ENCODE results near the gene PROX2. TPM values are rescaled to one million over a fixed set of nuclear protein-coding genes. Genes with fewer than 3 reads are reported as not detected.

The PROX2 gene
- total and polyA plus RNA-seq, 10 donors, result 0.06 to 0.43 (median 0.25) TPM; not detected in 6

DNA sequence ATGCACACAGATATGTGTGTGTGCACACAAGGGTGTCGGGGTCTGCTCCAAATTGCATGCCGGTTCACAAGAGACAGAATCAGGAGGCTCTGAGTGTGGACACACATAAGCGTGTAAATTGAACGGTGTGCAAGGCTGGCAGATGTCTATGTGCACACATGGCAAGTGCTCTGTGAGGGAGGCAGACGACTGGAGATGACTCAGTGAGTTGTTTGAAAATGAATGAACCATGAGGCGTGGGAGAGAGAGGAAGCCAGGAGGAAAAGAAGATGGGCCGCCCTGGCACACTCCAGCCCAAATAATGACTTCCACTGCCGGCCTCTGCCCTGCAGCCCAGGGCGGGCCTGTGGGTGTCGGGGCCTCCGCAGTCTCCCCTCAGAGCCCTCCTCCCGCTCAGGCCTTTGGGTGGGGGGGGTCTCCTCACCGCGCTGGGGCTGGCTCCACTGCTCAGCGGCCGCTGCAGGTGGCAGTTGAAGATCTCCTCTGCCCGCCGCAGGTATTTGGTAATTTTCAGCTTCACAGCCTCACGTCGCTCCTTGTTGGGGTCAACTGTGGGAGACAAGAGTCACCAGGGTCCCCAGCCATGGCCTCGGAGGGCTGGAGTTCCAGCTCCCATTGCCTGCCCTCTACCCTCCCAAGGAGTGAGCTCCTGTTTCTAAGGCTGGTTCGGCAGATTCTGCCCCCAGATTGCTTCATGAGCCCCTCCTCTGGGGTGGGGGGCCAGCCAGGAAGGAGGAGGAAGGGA, 43.6 kb upstream of the PROX2 start:
- H3K4me3 ChIP-seq, result no peak overlapping the region
- DNase-seq, result peak; percentile 43
- intact Hi-C loops (cut with DNase I; ENCODE audit: low total_unique reads), result no loop called here
- WGBS, 5 donors, result 83 to 93% (median 86%) methylated on average over 22 of the region's 22 CpGs
- H3K9me3 ChIP-seq, result no peaks in the 10 kb centered on the region
- TF ChIP-seq POLR2A (IDR thresholded peaks at IDR 0.05) (no peak), POLR2AphosphoS5 (IDR thresholded peaks at IDR 0.05) (no peak), CTCF (IDR thresholded peaks at IDR 0.05 in 8 of 11, conservative IDR thresholded peaks at IDR 0.05 in 3 of 11) (no peak)
- H3K36me3 ChIP-seq, result no peaks in the 10 kb centered on the region
- no peak overlapping the region for H3K27ac ChIP-seq
- peaks cover 0 to 17% (median 0%) of the 10 kb centered on the region in 7 donors for H3K27me3 ChIP-seq (replicated peaks in 1 of 7)
- peaks cover 0 to 37% (median 22%) of the 10 kb centered on the region in 6 donors for H3K4me1 ChIP-seq

- Histone ChIP-seq H3K4me3 (no peak overlapping the region), H3K36me3 (no peaks in the 10 kb centered on the region), H3K27me3 (replicated peaks in 1 of 7) (peaks cover 0 to 11% (median 0%) of the 10 kb centered on the region in 7 donors), H3K9me3 (no peaks in the 10 kb centered on the region), H3K4me1 (peaks cover 0 to 38% (median 20%) of the 10 kb centered on the region in 6 donors), H3K27ac (no peak overlapping the region)
- TF ChIP-seq POLR2AphosphoS5 (IDR thresholded peaks at IDR 0.05) (no peak), POLR2A (IDR thresholded peaks at IDR 0.05) (no peak)
- WGBS, 5 donors, result 91 to 98% (median 95%) methylated on average over 9 of the region's 9 CpGs
- intact Hi-C loops (cut with DNase I; ENCODE audit: low total_unique reads), result no loop called here
- no peak for DNase-seq
Measured at GRCh38 chr14:74918380-74918779, 42.4 kb upstream of the PROX2 start.

DNA sequence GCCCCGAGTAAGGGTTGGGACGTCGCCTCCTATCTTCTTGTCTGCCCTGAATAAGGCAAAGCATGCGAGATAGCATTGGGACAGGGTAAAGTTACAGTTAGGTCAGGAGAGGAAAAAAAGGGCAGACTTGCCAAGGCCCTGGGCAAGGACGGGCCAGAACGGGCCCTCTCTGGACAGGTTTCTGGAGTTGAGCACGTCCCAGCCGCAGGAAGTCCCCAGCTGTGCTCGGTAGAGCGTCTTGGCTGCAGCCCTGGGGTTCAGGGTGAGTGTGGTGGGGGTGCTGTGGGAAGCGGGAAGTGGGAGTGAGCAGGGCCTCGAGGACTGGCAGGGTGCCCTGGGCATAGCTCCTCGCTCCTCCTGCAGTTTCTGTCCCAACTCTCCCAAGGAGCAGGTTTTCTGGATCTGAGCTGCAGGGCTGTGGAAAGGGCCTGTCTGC, 41.7 kb upstream of the PROX2 start:
- intact Hi-C loops (cut with DNase I; ENCODE audit: low total_unique reads), result no loop called here
- H3K4me3 ChIP-seq, result no peak overlapping the region
- TF ChIP-seq POLR2A (IDR thresholded peaks at IDR 0.05) (no peak), POLR2AphosphoS5 (IDR thresholded peaks at IDR 0.05) (peak in 2 of 3 donors; percentile 56 to 62)
- peak overlapping the region in 5 of 8 donors; percentile 13 to 45 (median 30) for H3K27ac ChIP-seq
- no peaks in the 10 kb centered on the region for H3K36me3 ChIP-seq
- WGBS, 5 donors, result 49 to 68% (median 58%) methylated on average over 13 of the region's 13 CpGs
- H3K4me1 ChIP-seq, result peaks cover 0 to 31% (median 17%) of the 10 kb centered on the region in 6 donors
- no peaks in the 10 kb centered on the region for H3K9me3 ChIP-seq
- no peak for DNase-seq
- peaks cover 0 to 4% (median 0%) of the 10 kb centered on the region in 7 donors for H3K27me3 ChIP-seq (replicated peaks in 1 of 7)

DNA sequence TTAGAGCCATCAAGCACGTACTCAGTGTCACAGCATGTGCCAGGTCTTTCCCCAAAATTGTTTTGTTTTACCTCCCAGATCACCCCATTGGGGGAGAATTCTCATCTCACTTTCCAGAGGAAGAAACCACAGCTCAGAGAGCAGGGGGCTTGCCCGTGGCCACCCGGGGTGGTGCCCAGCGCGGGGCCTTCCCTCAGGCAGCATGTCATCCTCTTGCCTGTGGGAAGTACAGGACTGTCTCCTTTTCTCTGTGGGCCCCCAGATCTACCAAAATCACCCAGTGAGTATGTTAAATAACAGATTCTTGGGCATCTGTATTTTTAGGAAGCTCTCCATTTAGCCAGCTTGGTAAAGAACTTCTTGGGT, 41.2 kb upstream of the PROX2 start:
- Histone ChIP-seq H3K27me3 (replicated peaks in 1 of 7) (no peaks in the 10 kb centered on the region), H3K4me1 (peaks cover 0 to 30% (median 16%) of the 10 kb centered on the region in 6 donors), H3K36me3 (no peaks in the 10 kb centered on the region), H3K4me3 (no peak overlapping the region), H3K27ac (peak overlapping the region in 5 of 8 donors; percentile 13 to 45 (median 30)), H3K9me3 (no peaks in the 10 kb centered on the region)
- intact Hi-C loops (cut with DNase I; ENCODE audit: low total_unique reads), result no loop called here
- no peak for TF ChIP-seq POLR2A (IDR thresholded peaks at IDR 0.05)
- TF ChIP-seq POLR2AphosphoS5 (IDR thresholded peaks at IDR 0.05), result no peak
- TF ChIP-seq CTCF (IDR thresholded peaks at IDR 0.05 in 8 of 11, conservative IDR thresholded peaks at IDR 0.05 in 3 of 11), result no peak
- DNase-seq, result no peak
- WGBS, 5 donors, result 88 to 97% (median 91%) methylated on average over 5 of the region's 5 CpGs

DNA sequence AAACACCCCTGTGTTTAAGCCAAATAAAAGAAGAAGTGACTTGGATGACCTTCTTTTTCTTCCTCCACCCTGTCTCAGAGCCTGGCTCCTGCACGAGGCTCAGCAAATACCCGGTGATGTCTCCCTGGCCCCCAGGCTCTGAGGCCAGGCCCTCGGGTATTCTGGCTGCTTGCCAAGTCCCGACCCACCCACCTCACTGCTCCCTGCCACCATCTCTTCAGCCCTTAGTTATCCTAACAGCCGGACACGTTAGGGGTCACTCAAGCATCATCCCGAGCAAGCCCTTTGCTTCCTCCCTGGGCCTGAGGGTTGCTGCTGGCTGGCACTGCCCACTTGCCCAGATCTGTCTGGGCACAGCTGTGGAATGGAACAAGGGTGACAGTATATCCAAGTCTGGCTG, 39.9 kb upstream of the PROX2 start:
- intact Hi-C loops (cut with DNase I; ENCODE audit: low total_unique reads), result no loop called here
- DNase-seq, result no peak
- WGBS, 5 donors, result 53 to 65% (median 61%) methylated on average over 7 of the region's 7 CpGs
- H3K4me3 ChIP-seq, result no peak overlapping the region
- no peak overlapping the region for H3K27ac ChIP-seq
- H3K36me3 ChIP-seq, result no peaks in the 10 kb centered on the region
- TF ChIP-seq POLR2AphosphoS5 (IDR thresholded peaks at IDR 0.05) (no peak), CTCF (IDR thresholded peaks at IDR 0.05 in 8 of 11, conservative IDR thresholded peaks at IDR 0.05 in 3 of 11) (no peak), POLR2A (IDR thresholded peaks at IDR 0.05) (no peak)
- H3K9me3 ChIP-seq, result no peaks in the 10 kb centered on the region
- H3K27me3 ChIP-seq (replicated peaks in 1 of 7), result no peaks in the 10 kb centered on the region
- peaks cover 0 to 30% (median 16%) of the 10 kb centered on the region in 6 donors for H3K4me1 ChIP-seq

All from spleen (tissue), 11 donors.